ENCODE results near the gene ZNF620. TPM values are rescaled to one million over a fixed set of nuclear protein-coding genes. Genes with fewer than 3 reads are reported as not detected.

ZNF620 gene
- total RNA-seq, 1 experiment from 2014 or later: 27.1 TPM

DNA sequence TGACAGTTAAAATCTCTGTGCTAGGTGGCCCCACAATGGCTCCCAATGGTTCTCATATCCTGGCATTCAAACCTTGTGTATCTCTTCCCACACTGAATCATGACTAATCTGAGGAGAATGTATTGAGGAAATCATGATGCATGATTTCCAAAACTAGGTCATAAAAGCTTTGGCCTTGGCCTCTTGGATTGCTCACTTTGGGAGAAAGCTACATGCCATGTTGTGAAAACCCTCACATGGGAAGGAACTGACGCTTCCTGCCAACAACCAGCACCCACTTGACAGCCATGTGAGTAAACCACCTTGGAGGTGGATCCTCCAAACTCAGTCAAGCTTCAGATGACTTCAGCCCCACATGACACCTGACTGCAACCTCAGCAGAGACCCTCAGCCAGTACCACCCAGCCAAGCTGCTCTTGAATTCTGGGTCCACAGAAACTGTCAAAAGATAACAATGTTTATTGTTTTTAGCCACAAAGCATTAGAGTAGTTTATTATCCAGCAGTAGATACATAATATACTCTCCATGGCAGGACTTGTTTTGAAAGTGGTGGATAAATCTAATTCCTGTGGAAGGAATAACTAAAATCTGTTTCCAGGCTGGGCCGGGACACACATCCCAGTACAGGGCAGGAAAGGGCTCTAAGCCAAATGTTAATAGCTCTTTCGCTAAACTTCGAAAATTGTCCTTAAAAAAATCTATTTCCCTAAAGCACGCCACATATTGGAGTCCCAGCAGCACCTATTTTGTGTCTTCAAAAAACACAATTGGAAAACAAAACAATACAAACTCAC, 1.0 kb upstream of the ZNF620 start:
- no peak overlapping the region for H3K9ac ChIP-seq (ENCODE audit: extremely low read depth, insufficient read length, low read length)

More for the DNA sequence above, 1.0 kb upstream of the ZNF620 start:
- Mint-ChIP-seq H3K4me3 (peak overlapping the region; percentile 97 to 99), H3K4me1 (peaks cover 11 to 14% of the 10 kb centered on the region in 2 experiments), H3K27ac (no peak overlapping the region), H3K9me3 (peaks cover 0 to 2% of the 10 kb centered on the region in 2 experiments; a peak in 2 of 5 replicates), H3K27me3 (ENCODE audit: low read depth) (no peaks in the 10 kb centered on the region), H3K36me3 (ENCODE audit: insufficient read depth in 1 of 3, low read depth in 3 of 3) (peaks cover 8 to 25% (median 23%) of the 10 kb centered on the region in 3 experiments; a peak in 6 of 7 replicates)
- H3K4me1 ChIP-seq (ENCODE audit: insufficient read depth, low read length): no peaks in the 10 kb centered on the region; the same call in 1 of the 2 replicates
- H3K23ac ChIP-seq (ENCODE audit: insufficient read length, low read depth, low read length): no peak overlapping the region
- no peak overlapping the region for H3K14ac ChIP-seq (ENCODE audit: insufficient read depth, low read length)
- H2BK15ac ChIP-seq (ENCODE audit: low read depth, low read length): no peak overlapping the region
- H3K27ac ChIP-seq (ENCODE audit: insufficient read length, low read depth, low read length): no peak overlapping the region
- TF ChIP-seq, protein P1, sequence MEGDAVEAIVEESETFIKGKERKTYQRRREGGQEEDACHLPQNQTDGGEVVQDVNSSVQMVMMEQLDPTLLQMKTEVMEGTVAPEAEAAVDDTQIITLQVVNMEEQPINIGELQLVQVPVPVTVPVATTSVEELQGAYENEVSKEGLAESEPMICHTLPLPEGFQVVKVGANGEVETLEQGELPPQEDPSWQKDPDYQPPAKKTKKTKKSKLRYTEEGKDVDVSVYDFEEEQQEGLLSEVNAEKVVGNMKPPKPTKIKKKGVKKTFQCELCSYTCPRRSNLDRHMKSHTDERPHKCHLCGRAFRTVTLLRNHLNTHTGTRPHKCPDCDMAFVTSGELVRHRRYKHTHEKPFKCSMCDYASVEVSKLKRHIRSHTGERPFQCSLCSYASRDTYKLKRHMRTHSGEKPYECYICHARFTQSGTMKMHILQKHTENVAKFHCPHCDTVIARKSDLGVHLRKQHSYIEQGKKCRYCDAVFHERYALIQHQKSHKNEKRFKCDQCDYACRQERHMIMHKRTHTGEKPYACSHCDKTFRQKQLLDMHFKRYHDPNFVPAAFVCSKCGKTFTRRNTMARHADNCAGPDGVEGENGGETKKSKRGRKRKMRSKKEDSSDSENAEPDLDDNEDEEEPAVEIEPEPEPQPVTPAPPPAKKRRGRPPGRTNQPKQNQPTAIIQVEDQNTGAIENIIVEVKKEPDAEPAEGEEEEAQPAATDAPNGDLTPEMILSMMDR (conservative IDR thresholded peaks at IDR 0.05): no peak
- H3K27me3 ChIP-seq (ENCODE audit: insufficient read depth, low read length): no peaks in the 10 kb centered on the region
- no peak overlapping the region for H3K56ac ChIP-seq (ENCODE audit: insufficient read length, low read depth, low read length)
- no peak overlapping the region for H4K5ac ChIP-seq (ENCODE audit: insufficient read length, low read depth, low read length)
- H3K4ac ChIP-seq (ENCODE audit: low read depth, low read length): no peak overlapping the region
- no peak overlapping the region for H2BK5ac ChIP-seq (ENCODE audit: insufficient read length, low read length)
- H3K79me2 ChIP-seq (ENCODE audit: insufficient read depth, low read length): peaks cover 2% of the 10 kb centered on the region; the same call in 1 of the 2 replicates
- WGBS (ENCODE audit: extremely low coverage, insufficient read length, low lambda C conversion rate): no CpG with 5 or more reads among the region's 5 CpGs
- no peak overlapping the region for H2BK20ac ChIP-seq (ENCODE audit: low read depth, low read length, poor library complexity, severe bottlenecking)
- no peak overlapping the region for H4K8ac ChIP-seq (replicated peaks; ENCODE audit: insufficient read length, low read depth, low read length)
- H2BK12ac ChIP-seq (ENCODE audit: insufficient read length, low read depth, low read length): no peak overlapping the region
- no peaks in the 10 kb centered on the region for H4K20me1 ChIP-seq (ENCODE audit: control insufficient read depth, insufficient read depth, insufficient read length)
- no peaks in the 10 kb centered on the region for H3K79me1 ChIP-seq (ENCODE audit: insufficient read depth, low read depth, low read length, poor library complexity, severe bottlenecking)
- peaks cover 4% of the 10 kb centered on the region for H3K23me2 ChIP-seq (ENCODE audit: insufficient read length, low read depth, low read length, poor library complexity, severe bottlenecking)
- no peak overlapping the region for H4K91ac ChIP-seq (ENCODE audit: insufficient read length, low read depth, low read length)
- DNase-seq: no peak
- H2AFZ ChIP-seq (ENCODE audit: low read length): no peak overlapping the region
- H3K4me2 ChIP-seq (ENCODE audit: insufficient read depth, insufficient read length, low read length): peak overlapping the region; percentile 85
- no peak overlapping the region for H2AK5ac ChIP-seq (ENCODE audit: insufficient read length, low read length)
- no peak overlapping the region for H2BK120ac ChIP-seq (ENCODE audit: low read depth, low read length, poor library complexity, severe bottlenecking)
- no peaks in the 10 kb centered on the region for H3K9me3 ChIP-seq (ENCODE audit: control insufficient read depth, low read depth, low read length)
- no peak overlapping the region for H3K18ac ChIP-seq (ENCODE audit: insufficient read length, low read depth, low read length)
- no peak overlapping the region for H3T11ph ChIP-seq (ENCODE audit: low read length)

All from H9 (cell line).